Testis (tissue), 2 donors: ENCODE data around the gene NUMB.

Source experiments
- POLR2A ChIP-seq: fragments of 450-650 bp; IDR thresholded peaks from one replicate; pipeline ENCODE4 v1.6.1; 2017; ENCODE audit warnings: antibody characterized with exemption, mild to moderate bottlenecking, moderate library complexity
- TF ChIP-seq, protein P1 (sequence below), 3 experiments: fragments of 450-650 bp in 2 of 3; fragments of 200-600 bp in 1 of 3; sonication (generic) in 1 of 3; IDR thresholded peaks; one replicate each; pipeline ENCODE4 v1.5.1; 2016 to 2019; ENCODE audit warnings: antibody characterized with exemption in 3 of 3, mild to moderate bottlenecking in 2 of 3, moderate library complexity in 1 of 3

DNA sequence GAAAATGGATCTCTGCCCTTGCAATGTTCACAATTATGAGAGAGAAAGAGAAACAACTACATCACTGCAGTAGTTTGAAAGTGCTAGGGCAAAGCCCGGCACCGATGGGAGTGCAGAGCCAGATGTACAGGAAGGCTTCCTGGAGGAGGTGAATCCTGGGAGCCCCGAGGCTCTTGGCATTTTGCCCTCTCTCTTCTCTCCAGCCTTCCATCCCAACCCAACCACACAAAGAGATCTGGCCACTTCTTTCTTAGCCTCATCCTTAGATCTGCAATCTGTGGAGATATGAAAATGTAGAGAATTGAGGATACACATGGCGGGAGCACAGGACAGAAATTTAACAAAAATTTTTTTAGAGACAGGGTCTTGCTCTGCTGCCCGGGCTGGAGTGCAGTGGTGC is 224.3 kb downstream of the NUMB start:
- TF ChIP-seq, protein P1, sequence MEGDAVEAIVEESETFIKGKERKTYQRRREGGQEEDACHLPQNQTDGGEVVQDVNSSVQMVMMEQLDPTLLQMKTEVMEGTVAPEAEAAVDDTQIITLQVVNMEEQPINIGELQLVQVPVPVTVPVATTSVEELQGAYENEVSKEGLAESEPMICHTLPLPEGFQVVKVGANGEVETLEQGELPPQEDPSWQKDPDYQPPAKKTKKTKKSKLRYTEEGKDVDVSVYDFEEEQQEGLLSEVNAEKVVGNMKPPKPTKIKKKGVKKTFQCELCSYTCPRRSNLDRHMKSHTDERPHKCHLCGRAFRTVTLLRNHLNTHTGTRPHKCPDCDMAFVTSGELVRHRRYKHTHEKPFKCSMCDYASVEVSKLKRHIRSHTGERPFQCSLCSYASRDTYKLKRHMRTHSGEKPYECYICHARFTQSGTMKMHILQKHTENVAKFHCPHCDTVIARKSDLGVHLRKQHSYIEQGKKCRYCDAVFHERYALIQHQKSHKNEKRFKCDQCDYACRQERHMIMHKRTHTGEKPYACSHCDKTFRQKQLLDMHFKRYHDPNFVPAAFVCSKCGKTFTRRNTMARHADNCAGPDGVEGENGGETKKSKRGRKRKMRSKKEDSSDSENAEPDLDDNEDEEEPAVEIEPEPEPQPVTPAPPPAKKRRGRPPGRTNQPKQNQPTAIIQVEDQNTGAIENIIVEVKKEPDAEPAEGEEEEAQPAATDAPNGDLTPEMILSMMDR (IDR thresholded peaks at IDR 0.05) = no peak
- no peak for TF ChIP-seq POLR2A
